ENCODE results near the gene CDKN2AIP.

DNA sequence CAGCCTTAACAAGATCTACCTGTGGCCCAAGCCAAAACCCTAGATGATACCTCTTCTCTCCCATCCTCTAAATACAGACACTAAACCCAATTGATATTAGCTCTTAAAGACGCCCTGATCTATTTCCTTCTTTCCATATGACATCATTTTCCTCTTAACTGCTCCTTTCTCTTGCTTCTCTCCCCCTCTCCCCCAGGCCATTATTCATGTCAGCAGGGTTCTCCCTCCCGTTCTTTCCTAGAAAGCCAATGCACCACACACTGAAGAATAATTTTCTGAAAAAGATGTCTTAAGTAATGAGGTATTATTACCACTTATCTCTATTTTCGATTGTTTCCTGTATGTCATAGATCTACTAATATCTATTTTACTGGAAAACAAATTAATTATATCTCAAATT lies 50.7 kb downstream of the CDKN2AIP start:
- TF ChIP-seq, protein P1, sequence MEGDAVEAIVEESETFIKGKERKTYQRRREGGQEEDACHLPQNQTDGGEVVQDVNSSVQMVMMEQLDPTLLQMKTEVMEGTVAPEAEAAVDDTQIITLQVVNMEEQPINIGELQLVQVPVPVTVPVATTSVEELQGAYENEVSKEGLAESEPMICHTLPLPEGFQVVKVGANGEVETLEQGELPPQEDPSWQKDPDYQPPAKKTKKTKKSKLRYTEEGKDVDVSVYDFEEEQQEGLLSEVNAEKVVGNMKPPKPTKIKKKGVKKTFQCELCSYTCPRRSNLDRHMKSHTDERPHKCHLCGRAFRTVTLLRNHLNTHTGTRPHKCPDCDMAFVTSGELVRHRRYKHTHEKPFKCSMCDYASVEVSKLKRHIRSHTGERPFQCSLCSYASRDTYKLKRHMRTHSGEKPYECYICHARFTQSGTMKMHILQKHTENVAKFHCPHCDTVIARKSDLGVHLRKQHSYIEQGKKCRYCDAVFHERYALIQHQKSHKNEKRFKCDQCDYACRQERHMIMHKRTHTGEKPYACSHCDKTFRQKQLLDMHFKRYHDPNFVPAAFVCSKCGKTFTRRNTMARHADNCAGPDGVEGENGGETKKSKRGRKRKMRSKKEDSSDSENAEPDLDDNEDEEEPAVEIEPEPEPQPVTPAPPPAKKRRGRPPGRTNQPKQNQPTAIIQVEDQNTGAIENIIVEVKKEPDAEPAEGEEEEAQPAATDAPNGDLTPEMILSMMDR (conservative IDR thresholded peaks at IDR 0.05; ENCODE audit: low read depth, low read length): no peak
- no peak for TF ChIP-seq EZH2 (IDR thresholded peaks at IDR 0.05; ENCODE audit: borderline replicate concordance, low read depth, low read length, poor library complexity, severe bottlenecking)
